GM18498 (cell line): ENCODE data around the gene ID1.
"Not testable (repeated sequence)": the region's sequence is repeated elsewhere in the genome, so short reads cannot be mapped to it uniquely, and the experiment has no call there.

Experiments used
- ATAC-seq: cut with Tn5 transposase; IDR thresholded peaks from one replicate; pipeline ENCODE4 v1.9.1; 2021; ENCODE audit warnings: mild to moderate bottlenecking, moderate library complexity; ENCODE audit not compliant: unreplicated experiment

Gene ID1

DNA sequence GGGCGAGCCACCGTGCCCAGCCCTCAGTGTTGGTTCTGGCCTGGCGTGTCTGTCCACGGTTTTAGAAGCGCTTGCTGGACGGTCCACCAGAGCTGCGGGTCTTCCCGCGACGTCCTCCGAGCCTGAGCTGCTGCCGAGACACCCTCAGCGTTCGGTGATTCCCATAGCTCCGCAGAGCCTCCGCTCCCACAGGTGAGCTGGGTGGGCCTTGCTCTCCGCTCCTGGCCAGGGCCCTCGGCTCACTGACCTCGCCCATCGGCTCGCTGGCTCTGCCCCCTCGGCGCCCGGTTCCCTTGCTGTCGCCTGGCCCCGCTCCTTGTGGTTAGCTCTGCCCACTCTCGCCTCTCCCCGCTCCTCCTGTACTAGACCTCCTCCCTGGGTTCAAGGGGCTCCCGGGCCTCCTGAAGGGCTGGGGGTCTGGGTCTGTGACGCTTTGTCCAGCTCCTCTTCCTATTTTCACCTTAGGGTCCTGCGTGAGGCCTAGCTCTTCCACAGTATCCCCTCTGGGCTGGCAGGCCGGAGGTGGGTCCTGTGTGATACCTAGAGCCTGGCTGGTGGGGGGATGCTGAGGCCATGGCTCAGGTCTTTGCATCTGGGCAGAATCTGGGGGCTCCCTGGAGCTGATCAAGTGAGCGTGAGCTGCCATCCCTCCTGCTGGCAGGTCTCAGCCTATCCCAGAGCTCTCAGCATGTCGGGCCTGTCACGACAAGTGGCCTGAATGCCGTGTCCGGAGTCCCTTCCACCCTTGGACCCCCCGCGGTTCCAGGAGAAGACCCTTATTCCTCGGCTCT is 27.7 kb downstream of the ID1 start:
- no peak for ATAC-seq

DNA sequence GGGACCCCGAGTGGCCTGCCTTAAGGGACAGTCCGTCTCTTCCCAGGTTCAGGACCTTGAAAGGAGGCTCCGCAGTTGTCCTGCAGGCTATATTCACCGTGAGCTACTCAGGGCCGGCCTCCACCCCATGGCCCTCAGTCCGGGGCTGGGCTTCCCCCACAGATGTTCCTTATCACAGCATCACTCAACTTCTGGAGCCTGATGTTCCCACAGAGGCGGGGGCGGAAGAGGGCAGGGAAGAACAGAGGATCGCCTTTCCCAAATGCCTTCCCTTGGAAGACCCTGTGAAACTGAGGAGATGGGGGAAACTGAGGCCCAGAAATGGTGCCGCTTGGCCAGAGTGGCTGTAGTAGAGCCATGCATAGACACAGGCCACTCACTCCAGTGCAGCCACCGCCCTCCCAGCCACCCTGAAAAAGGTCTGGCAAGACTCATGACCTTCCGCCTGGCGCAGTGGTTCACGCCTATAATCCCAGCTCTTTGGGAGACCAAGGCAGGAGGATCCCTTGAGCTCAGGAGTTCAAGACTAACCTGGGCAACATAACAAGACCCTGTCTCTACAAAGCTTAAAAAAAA is 28.3 kb downstream of the ID1 start:
- ATAC-seq: no peak

DNA sequence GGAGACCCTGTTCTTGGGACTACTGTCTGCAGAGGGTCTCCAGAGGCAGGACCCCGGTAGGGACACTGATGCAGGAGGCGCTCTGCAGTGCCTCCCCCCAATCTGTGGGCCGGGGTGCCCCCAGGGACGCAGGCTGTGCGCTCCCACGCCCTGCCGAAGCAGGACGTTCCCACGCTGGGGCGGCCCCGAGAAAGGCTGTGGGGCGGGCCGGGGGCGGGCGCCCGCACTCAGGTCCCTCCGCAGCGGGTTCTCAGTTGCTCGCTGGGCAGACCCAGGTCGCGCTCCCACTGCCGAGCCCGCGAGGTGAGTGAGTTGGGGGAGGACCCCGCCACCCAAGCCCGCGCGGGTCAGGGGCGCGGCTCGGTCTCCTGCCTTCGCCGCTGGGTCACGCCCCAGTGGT is 32.6 kb downstream of the ID1 start, which contains the start of gene COX4I2:
Gene COX4I2 (plus strand): TSS at position 253 of the 400 bp plus-strand sequence. CDS start 1,106 bp downstream, outside the sequence.
- ATAC-seq: no peak

DNA sequence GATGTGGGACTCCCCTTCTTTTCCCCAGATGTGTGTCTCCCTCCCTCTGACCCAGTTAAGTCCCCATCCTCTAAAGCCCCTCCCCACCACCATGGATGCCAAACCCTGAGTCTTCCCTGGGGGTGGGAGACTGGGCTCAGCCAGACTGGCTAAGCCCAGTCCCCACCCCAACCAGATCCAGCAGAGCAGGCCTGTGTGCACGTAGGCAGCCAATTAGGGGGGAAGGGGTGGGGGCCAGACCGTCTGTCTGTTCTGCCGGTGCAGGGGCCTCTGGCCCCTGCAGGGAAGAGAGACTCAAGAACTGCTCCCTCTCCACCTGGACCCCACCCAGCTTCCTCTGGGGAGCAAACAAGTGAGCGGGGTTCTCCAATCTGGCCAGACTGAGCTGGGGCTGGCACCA is 33.2 kb downstream of the ID1 start:
- ATAC-seq: no peak

DNA sequence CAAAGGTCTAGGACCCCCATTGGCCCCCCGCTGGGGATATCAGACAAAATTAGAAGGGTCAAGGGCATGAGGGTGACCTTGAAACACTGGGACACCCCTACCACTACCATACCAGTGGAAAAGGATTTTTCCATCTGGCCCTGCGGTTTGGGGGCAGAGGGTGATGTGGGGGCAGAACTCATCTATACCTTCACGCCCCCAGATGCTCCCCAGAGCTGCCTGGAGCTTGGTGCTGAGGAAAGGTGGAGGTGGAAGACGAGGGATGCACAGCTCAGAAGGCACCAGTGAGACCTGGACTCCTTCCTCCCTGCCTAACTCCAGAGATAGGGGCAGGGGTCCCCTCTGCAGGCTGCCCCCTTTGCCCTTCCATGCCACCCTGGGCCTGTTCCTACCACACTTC is 33.7 kb downstream of the ID1 start:
- ATAC-seq: no peak

DNA sequence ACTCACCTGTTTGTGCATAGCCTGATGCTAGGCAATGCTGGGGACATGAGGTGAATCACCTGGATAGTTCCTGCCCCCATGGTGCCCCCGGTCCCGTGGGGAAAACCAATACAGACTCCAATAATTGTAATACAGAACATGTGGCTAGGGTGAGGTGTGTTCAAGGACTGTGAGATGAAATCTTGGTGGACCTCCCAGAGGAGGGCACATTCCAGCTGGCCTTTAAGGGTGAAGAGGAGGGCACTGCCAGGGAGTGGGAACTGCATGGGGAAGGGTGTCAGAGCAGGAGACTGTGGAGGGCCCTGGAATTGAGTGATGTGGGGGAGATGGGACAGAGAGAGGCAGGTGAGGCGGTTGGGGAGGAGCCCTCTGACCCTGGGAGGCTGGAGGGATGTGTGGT is 35.2 kb downstream of the ID1 start:
- ATAC-seq: no peak

DNA sequence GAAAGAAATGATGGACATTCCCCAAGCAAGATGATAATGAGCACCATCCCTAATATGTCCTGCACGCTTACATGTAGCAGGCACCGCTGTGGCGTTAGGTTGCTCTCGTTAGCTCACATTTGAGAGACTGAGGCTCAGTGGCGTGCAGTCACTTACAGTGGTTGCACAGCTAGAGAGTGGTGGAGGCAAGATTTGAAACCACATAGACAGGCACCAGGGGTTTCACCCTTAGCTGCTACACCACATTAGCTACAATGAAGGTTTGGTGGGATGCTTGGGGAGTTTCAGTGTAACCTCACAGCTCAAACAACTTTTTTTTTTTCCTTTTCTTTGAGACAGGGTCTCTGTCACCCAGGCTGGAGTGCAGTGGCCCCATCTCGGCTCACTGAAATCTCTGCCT is 36.3 kb downstream of the ID1 start:
- ATAC-seq: no peak

DNA sequence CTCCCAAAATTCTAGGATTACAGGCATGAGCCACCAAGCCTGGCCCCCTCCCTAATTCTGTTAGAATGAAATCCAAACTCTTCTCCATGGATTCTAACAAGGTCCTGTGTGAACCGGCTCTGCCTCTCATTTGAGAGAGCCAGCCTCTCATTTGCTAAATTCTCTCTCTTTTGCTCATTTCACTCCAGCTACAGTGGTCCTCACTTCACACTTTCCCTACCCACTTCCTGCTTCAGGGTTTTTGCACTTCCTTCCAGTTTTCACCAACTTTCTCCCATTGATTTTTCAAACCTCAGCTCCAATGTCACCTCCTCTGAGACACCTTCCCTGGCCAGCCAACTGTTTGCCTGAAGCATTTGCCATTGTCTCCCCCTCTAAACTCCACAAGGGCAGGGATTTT is 37.7 kb downstream of the ID1 start:
- no peak for ATAC-seq

DNA sequence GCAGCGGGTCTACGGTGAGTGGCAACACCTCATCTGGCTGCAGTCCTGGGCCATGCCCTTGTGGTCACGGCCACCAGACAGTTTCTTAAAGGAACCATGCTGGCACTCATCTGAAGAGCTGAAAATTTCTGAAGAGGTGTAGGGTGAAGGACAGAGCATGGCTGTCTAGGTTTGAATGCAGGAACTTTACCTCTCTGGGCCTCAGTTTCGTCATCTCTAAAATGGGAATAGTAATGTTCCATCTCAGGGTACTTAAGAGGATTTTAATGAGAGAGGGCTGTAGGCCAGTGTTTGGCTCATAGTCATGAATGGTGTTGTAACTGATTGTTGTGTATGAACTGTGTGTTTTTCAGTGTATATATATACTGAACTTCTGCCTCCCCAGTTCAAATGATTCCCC is 38.4 kb downstream of the ID1 start:
- ATAC-seq: no peak

DNA sequence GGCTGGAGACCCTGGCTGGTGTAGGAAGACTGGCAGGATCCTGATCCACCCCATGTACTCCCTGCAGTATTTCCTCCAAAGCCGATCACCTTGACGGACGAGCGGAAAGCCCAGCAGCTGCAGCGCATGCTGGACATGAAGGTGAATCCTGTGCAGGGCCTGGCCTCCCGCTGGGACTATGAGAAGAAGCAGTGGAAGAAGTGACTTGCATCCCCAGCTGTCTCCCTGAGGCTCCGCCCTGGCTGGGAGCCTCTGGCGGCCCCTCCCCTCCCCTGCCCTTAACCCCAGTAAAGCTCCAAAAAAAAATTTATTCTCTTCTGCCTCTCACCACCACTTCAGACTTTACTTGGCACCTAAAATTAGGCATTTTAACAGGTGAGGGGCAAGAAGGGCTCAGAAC is 39.6 kb downstream of the ID1 start:
- no peak for ATAC-seq

DNA sequence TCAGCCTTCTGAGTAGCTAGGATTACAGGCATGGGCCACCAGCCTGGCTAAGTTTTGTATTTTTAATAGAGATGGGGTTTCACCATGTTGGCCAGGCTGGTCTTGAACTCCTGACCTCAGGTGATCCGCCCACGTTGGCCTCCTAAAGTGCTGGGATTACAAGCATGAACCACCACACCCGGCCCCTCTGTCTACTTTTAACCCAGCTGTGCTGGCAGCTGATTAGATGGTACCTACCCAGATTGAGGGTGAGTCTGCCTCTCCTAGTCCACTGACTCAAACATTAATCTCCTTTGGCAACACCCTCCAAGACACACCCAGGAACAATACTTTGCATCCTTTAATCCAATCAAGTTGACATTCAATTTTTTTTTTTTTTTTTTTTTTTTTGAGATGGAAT is 43.0 kb downstream of the ID1 start:
- not testable (repeated sequence) for ATAC-seq

DNA sequence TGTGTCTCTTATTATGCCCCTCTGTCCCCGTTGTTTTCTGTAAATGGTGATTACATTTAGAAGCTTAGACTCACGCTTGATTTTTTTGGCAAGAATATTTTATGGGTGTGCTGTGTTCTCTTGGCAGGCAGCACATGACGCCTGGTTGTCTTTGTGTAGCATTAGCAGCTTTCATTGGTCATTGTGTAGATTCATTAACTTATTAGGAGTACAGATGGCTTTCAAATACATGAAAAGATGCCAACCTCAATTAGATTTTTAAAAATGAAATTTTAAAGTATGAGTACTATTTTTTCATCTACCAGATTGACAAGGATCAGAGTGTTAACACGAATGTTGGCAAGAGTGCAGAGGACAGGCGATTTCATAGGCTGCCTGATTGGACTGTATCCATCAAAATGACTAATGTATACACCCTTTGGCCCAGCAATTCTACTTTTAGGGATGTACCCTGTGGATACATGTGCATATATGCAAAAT is 47.9 kb downstream of the ID1 start:
- no peak for ATAC-seq

DNA sequence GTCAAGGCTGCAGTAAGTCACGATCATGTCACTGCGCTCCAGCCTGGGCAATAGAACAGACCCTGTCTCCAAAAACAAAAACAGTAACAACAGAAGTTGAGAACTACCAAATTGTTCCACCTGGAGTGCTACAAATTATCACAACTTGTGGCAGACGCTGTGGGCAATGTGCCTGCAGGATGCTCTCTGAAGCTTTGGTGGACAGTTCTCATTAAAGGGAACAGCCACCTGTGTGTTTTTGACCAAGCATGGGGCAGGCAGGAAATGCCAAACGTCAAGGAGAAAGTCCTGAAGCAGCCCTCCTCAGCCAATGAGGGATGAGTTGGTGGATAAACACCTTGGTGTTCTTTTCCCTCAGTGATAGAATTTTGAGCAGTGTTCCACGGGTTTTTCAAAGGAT is 48.5 kb downstream of the ID1 start:
- no peak for ATAC-seq

DNA sequence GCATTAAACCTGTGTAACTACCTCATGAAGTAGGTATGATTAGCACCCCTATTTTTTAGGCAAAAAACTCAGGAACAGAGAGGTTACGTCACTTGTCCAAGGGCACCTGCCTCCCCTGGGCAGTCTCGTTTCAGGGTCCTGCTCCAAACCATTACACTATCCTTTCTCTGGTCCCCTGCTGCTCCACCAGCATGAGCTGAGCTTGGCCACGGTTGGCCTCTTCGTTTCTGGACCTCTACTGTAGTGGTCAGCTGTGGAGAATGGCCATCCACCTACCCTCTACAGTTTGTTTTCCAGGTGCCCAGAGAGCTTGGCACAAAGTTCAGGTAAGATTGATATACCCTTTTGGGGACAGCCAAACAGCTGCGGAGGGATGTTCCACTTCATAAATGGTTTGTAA is 49.4 kb downstream of the ID1 start:
- ATAC-seq: no peak
